Activated naive CD4-positive, alpha-beta T cell treated with Interleukin-2 at 50 U/mL for 16 hours (primary cell): ENCODE measurements around the gene RPS15.
"Not testable (repeated sequence)": the region's sequence is repeated elsewhere in the genome, so short reads cannot be mapped to it uniquely, and the experiment has no call there.

Source experiments
- DNase-seq: peaks from one replicate; pipeline ENCODE4 v3.0.0-alpha.2; 2020

The RPS15 gene

GRCh38 chr19:1471010-1471514, 32.9 kb downstream of the RPS15 start:
- no peak for DNase-seq

DNA sequence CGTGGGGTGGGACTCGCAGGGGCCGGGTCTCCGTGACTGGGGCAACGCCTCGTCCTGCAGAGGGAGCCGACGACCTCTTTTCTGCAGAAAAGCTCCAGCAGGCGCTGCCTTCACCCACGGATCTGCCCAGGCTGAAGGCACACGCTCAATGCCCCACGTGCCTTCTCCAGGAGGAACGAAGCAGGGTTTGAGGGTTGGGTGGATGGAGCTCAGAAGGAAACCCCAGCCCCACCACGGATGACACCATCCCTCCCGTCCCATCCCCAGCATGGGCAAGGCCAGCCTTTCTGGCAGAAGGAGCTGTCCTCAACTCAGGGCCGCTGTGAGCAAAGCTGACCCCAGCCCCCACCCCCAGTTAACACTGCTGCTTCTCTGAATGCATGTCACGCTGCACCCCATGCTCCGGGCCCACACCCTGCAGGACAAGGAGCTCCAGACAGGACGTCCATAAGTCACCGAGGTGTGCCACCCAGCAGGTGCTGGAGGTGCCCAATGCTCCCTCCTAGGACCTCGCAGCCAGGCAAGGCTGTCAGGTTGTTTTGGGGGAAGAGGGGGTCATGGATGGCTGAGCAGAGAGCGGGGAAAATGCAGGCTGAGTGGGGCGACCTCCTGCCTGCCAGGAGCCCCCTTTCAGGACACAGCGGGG, 33.4 kb downstream of the RPS15 start:
- peak; percentile 34 for DNase-seq

DNA sequence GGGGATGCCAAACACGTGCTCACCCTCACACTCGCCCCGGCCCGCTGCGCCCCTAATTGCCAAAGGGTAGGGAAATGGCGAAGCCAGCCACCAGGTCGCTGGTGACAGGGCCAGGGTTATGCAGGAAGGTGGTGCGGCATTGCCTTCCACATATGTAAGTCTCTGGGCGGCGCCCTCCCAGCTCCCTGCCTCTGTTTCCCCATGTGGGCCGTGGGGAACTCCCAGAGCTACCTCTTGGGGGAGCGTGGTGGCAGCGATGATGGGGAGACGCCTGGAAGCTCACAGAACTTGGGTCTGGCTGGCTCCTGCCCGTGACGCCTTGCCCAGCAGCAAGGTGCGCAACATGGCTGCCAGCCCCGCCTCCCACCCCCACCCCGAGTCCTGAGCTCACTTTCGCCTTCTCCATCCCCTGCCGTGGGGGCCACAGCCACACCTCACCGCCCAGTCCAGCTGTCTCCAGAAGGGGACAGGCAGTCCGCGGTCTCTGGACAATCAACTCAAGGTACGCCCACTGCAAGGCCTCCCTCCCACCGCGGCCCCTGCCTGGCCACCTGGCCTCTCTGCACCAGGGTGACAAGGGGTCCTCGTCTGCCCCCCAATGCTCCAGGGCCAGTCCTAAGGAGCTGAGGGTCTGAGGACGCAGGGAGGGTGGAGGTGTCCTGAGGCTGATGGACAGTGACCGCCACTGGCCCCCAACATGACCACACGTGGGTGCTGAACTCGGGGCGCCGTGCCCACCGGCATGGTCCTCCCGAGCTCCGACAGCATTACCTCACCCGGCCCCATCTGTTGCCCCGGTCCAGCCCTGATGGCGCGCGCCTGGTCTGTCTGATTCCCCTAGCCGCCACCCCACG, 34.3 kb downstream of the RPS15 start:
- no peak for DNase-seq

- no peak for DNase-seq
These were observed 35.1 kb downstream of the RPS15 start for GRCh38 chr19:1473085-1473851.

DNA sequence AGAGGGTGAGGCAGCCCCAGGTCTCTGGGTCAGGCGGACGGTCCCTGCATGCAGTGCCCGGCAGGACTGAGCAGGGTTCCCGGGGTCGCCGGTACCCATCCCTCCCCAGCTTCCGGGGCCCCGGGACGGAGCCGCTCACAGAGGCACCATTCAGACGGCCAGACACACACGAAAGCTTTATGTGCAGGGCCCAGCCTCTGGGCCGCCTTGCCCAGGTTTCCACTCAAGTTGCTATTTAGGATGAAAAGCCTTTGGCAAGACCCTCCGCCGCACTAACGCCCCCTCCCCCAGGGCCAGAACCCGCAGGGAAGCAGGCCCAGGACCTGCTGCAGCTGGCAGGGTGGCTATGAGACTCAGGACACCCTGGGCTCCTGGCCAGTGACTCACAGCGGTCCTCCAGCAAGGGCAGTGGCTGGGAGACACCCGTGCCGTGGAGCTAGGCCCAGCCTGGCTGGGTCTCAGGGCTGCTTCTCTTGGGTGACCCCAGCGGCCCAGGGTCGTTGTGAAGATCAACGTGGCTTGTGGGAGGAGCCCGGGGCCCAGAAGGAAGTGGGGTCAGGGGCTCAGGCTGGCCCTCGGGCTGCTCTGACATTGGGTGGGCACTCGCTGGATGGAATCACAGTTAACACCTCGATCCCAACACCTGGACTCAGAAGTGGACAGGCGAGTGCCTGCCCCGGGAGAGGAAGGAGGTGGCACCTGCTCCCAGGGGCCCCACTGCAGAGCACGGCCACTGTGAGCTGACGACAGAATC, 36.0 kb downstream of the RPS15 start:
- no peak for DNase-seq

- no peak for DNase-seq
These were observed 36.7 kb downstream of the RPS15 start for GRCh38 chr19:1474765-1475351.

DNA sequence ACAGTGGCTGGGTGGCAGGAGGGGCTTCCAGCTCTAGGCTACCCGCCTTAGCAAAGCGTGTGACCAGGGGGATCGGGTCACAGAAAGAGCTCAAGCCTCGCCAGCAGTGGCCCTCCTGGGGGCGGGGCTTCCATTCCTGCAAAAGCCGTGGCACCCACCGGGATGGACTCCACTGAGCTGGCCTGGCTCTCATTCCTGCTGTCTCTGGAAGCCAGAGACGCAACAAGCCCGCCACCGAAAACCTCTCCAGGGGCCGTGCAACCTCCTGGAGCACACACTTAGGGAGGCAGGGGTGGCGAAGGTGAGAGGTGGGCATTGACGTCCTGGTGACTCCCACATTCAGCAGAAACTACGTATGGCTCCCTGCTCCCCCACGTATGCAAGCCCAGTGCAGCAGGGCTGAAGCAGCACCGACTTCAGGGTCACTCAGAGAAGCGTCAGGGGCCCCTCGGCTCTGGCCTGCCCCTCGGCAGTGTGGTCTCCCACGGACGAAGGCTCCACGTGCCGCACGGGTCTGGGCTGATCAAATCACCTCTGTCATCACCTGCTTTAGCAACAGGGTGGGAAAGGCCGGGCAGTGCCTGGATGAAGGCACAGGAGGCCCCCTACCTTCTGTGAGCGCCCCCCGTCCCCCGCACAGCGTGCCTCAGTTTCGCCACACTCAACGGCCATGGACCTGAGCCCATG, 37.7 kb downstream of the RPS15 start:
- no peak for DNase-seq

- DNase-seq = not testable (repeated sequence)
These were observed 38.9 kb downstream of the RPS15 start for GRCh38 chr19:1477056-1477455.

DNA sequence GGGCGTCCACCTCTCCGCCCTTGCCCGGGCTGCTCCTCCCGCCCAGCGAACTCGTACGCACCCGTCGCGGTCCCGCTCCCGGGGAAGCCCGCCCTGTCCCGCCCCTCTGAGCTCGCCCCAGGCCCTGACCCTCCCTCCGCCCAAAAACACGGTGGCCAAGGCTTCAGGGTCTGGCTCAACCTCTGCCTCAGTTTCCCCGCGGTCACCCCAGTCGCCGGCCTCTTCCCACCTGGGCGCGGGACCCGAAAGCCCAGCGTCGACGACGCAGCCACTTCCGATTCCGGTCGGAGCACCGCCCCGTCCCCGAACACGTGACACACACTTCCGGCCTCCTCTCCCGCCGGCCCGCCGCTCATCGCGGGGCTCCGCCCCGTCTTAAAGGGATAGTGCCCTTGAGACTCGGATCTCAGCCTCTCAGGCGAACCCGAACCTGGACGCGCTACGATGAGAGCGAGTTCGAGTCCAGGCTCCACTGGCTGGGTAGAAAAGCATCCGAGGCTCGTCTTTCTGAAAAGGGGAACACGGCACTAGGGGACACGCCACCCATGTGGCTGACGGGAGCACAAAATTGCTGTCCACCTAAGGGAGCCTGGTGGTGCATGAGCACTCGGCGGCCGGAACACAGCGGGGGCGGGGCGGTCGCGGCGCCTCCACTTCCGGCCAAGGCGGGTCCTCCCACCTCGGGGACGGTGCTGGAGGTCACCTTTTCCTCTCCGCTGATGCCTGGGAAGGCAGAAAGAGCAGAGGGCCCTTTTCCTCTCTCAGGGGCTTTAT, 40.9 kb downstream of the RPS15 start, which contains the start of gene C19orf25:
TSS of gene C19orf25 (minus strand) at position 282 of the 774 bp plus-strand sequence. CDS start 312 bp downstream, outside the sequence.
- peak; percentile 94 for DNase-seq

- DNase-seq = no peak
These were observed 43.2 kb downstream of the RPS15 start for GRCh38 chr19:1481224-1481892.

DNA sequence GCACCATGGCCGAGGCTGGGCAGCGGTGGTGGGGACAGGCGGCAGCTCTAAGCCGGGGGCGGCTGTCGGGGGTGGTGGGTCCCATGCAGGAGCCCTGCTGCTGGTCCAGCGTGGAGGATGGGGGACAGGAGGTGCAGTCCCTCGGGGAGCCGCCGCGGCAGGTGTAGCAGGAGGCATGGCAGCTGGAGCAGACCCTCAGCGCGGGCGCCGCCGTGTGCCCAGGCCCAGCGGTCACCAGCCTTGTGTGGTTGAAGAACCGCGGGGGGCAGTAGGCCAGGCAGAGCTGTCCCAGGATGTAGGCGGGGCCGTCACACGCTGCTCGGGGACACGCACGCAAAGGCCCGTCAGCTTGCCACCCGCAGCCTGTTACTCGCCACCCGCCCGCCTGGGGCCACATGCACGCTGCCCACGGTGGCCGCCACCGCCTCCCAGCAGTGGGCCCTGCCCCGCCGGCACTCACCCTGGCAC, 43.7 kb downstream of the RPS15 start:
- no peak for DNase-seq

- DNase-seq = no peak
These were observed 44.4 kb downstream of the RPS15 start for GRCh38 chr19:1482361-1483130.

- DNase-seq = no peak
These were observed 45.2 kb downstream of the RPS15 start for GRCh38 chr19:1483131-1483978.

DNA sequence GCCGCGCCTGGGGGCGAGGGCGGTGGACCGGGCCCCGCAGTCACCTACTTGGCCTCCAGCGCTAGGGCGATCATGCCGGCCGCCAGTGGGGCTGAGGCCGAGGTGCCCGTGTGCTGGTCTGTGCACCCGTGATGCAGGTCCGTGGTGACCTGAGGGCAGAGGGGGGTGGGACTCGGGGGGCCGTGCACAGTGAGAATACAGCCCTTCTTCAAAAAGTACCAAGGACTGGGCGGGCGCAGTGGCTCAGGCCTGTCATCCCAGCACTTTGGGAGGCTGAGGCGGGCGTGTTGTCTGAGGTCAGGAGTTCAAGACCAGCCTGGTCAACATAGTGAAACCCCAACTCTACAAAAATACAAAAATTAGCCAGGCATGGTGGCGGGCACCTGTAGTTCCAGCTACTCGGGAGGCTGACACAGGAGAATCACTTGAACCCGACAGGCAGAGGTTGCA, 45.8 kb downstream of the RPS15 start:
- DNase-seq = no peak

- DNase-seq = no peak
These were observed 48.8 kb downstream of the RPS15 start for GRCh38 chr19:1486720-1487575.

DNA sequence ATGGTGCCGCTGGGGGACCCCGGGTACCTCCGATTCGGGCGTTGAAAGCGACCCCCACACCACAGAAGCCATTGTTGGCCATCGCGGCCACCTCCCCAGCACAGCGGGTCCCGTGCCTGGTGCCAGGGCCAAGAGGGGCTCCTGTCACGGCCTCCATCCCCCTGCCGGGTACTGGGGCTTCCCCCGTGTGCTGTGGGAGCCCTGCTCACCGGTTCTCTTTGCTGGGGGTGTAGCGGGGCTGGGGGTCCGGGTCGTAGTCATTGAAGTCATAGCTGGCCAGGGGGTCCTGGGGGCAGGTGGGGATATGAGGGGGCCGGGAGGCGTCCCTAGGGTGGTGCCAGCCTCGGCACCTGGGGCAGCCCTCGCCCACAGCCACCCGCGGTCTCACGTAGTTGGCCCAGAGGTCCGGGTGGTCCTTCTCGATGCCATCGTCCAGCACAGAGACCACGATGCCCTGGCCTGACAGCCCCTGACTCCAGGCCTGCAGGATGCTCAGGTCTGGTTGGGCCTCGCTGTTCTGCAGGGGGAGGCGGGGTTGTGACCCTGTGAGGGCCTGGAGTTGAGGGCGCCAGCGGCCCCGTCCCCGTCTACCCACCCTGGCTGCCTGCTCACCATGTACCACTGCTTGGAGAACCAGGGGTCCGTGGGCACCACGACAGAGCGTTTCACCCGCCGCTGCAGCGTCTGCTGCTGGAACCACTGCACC, 49.5 kb downstream of the RPS15 start:
- DNase-seq = no peak

DNA sequence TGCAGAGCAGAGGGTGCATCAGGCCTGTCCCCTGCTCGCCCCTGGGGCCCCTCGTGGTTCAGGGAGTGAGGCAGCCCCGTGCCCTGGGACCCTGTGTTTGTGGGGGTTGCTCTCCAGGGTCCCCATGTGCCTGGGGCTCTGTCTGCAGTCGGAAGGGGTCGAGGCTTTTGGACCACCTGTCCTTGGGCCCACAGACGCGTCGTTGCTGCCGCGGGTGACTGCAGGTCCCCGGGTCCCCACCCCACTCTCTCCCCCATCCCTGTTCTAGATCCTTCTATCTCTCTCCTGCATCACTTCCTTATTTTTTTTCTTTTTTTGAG, 50.0 kb downstream of the RPS15 start:
- no peak for DNase-seq
